ENCODE results near the gene SNTB2.

DNA sequence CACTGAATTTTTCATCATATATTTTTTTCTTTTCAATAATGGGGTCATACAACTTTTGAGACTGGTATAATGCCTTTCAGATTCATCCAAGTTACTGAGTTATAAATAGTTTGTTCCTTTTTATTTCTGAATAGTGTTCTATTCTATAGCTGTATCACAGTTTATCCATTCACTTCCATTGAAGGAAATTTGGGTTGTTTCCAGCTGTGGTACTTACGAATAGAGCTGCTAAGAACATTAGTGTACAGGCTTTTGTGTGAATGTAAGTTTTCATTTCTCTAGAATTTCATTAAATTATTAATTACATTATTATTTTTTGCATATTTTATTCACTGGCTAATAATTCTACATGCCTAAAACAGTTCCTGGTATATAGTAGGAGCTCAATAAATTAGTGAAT is 52.9 kb downstream of the SNTB2 start:
- TF ChIP-seq, protein P1, sequence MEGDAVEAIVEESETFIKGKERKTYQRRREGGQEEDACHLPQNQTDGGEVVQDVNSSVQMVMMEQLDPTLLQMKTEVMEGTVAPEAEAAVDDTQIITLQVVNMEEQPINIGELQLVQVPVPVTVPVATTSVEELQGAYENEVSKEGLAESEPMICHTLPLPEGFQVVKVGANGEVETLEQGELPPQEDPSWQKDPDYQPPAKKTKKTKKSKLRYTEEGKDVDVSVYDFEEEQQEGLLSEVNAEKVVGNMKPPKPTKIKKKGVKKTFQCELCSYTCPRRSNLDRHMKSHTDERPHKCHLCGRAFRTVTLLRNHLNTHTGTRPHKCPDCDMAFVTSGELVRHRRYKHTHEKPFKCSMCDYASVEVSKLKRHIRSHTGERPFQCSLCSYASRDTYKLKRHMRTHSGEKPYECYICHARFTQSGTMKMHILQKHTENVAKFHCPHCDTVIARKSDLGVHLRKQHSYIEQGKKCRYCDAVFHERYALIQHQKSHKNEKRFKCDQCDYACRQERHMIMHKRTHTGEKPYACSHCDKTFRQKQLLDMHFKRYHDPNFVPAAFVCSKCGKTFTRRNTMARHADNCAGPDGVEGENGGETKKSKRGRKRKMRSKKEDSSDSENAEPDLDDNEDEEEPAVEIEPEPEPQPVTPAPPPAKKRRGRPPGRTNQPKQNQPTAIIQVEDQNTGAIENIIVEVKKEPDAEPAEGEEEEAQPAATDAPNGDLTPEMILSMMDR (IDR thresholded peaks at IDR 0.05 in 2 of 3, conservative IDR thresholded peaks at IDR 0.05 in 1 of 3; ENCODE audit: insufficient read depth in 2 of 3, low read depth in 1 of 3, low read length in 3 of 3): no peak
- no peak for TF ChIP-seq CEBPG (CRISPR knock-in tag; IDR thresholded peaks at IDR 0.05)
- TF ChIP-seq CEBPG (tag; conservative IDR thresholded peaks at IDR 0.05 in 1 of 2, IDR thresholded peaks at IDR 0.05 in 1 of 2): no peak
- TF ChIP-seq, protein P2, sequence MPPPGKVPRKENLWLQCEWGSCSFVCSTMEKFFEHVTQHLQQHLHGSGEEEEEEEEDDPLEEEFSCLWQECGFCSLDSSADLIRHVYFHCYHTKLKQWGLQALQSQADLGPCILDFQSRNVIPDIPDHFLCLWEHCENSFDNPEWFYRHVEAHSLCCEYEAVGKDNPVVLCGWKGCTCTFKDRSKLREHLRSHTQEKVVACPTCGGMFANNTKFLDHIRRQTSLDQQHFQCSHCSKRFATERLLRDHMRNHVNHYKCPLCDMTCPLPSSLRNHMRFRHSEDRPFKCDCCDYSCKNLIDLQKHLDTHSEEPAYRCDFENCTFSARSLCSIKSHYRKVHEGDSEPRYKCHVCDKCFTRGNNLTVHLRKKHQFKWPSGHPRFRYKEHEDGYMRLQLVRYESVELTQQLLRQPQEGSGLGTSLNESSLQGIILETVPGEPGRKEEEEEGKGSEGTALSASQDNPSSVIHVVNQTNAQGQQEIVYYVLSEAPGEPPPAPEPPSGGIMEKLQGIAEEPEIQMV (tag; conservative IDR thresholded peaks at IDR 0.05; ENCODE audit: low read depth): no peak
- TF ChIP-seq, protein P3, sequence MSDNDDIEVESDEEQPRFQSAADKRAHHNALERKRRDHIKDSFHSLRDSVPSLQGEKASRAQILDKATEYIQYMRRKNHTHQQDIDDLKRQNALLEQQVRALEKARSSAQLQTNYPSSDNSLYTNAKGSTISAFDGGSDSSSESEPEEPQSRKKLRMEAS (CRISPR knock-in tag; IDR thresholded peaks at IDR 0.05): no peak
- TF ChIP-seq, protein P4, sequence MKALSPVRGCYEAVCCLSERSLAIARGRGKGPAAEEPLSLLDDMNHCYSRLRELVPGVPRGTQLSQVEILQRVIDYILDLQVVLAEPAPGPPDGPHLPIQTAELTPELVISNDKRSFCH (CRISPR knock-in tag; IDR thresholded peaks at IDR 0.05): no peak
- TF ChIP-seq, protein P4 (tag; IDR thresholded peaks at IDR 0.05): no peak
- TF ChIP-seq BDP1 (IDR thresholded peaks at IDR 0.05; ENCODE audit: insufficient read depth, insufficient read length): no peak
- no peak for TF ChIP-seq TAF1 (IDR thresholded peaks at IDR 0.05; ENCODE audit: control insufficient read depth, extremely low read depth, insufficient read depth, low read length, severe bottlenecking)
- no peak for TF ChIP-seq MTF1 (CRISPR knock-in tag; IDR thresholded peaks at IDR 0.05; ENCODE audit: borderline replicate concordance)

Data from K562 (cell line).